HG02938 (cell line): ENCODE results near the gene DNAJC17.

Experiments
- ATAC-seq: cut with Tn5 transposase; IDR thresholded peaks from one replicate; pipeline ENCODE4 v1.9.1; 2021; ENCODE audit warnings: mild to moderate bottlenecking, moderate library complexity; ENCODE audit not compliant: unreplicated experiment

Gene DNAJC17

DNA sequence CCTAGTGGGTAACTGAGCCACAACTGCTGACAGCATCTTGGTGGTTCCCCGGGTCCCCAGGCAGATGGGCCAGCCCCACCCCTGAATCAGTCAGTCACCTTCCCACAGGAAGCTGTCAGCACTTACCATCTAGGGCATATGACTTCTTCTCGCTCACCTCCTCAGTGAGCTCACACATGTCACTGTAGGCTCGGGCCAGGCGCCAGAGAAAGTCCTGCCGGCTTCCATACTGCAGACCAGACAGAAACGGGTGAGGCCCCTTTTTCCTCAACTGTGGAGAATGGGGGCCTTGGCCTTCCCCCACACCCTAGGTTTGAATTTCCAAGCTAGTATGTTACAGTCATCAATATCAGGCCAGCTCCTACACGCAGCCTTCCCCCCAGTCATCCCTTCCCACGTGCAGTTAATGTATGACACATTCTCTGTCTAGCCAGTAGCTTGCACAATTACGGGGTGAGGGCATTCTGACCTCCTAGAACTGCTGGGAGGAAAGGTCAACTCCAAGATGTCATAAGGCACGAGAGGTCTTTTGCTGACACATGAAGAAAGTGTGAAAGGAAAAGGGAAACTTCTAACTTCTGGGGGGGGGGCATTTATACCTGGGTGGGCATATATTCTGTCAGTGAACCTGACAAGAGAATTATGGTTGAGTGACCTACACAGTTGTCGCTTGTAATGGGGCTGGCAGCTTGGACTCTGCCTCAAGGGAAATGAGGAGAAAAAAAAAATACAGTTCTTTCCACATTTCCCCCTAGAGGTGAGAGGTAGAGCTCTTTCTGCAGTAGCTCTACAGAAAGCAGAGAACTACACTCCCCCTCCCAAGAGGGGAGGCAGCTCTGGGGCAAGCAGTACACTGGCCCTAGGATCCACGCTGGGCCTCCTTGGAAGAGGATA, 63.1 kb downstream of the DNAJC17 start:
- ATAC-seq, result no peak

DNA sequence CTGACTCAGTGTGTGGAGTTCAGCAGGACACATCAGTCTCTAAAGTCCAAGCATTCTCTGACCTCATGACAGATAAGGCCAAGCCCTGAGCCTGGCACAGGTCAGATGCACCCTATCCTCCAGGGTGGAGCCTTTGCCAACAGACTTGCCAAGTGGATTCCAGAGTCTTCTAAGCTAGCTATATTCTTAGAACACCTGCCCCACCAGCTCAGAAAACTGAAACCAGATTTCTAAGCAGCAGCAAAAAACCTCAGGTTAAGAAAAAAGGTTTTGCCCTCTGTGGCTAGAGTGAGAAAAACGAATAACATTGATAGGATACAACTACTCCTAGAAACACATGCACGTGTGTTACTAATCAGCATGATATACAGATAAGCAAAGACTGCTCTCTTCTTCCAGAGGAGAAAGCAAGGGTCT, 63.8 kb downstream of the DNAJC17 start:
- ATAC-seq, result no peak

DNA sequence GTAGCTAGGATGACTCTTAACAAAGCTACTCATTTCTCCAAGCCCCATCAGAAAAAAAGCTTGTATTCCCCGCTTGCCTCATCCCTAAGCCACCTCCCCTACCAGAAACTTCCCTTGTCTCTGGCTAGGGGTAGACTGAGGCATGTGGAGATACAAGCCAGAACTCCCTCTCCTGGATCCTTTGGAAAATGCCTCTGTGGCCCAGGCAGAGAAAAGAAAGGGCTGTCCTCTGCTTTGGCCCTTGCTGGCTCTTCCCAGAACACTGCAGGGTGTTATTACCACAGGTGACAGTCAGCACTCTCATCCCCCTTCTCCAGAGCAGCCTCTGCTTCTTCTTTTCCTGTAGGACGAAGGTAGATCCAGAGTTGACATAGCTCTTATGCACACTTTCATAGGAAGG, 67.4 kb downstream of the DNAJC17 start:
- no peak for ATAC-seq

DNA sequence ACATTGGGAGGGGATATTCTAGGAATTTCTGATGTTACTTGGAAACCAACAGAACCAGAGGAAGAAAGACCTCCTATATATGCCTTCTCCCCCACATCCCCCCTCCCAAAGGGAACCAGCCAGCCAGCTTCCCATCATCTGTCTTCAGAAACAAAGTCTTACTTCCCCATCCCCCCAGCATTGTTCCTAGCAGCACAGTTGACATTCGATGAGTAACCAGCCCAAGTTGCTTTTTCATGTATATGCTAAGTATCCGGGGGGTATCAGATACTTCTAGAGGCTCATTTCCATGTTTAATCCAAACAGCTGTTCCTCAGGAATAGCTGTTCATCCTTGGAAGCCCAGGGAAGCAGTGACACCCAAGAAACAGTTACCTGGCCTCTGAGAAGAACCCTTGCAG, 68.2 kb downstream of the DNAJC17 start:
- ATAC-seq, result no peak

DNA sequence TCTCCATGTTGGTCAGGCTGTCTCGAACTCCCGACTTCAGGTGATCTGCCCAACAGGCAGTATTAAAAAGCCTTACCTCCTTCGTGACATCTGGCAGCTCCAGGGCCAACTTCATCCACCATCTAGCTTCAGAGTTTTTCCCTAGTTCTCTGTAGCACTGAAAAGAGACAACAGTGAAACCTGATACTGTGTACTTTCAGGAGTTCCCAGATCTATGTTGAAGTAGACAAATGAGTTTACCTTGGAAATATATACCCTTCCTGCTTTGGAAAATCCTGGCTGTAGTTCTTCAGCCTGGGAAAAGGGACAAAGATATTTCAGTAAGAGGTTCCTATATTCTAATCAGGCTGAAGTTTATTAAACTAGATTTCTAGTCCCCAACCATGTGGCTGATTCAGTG, 70.2 kb downstream of the DNAJC17 start:
- no peak for ATAC-seq

DNA sequence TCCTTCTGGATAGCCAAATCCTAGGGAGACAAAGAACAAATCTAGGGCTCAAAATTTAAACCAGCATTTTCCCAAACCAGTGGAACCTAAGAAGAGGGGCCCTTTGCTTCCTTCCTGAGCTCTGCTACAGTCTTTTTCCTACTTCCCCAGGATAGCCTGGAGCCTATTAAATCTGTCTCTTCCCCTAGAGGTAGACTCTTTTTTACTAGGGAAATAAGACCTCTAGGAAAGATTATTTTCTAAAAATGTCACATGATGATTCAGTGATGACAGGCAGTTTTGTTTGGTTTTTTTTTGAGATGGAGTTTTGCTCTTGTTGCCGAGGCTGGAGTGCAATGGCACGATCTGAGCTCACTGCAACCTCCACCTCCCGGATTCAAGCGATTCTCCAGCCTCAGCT, 70.7 kb downstream of the DNAJC17 start:
- no peak for ATAC-seq

DNA sequence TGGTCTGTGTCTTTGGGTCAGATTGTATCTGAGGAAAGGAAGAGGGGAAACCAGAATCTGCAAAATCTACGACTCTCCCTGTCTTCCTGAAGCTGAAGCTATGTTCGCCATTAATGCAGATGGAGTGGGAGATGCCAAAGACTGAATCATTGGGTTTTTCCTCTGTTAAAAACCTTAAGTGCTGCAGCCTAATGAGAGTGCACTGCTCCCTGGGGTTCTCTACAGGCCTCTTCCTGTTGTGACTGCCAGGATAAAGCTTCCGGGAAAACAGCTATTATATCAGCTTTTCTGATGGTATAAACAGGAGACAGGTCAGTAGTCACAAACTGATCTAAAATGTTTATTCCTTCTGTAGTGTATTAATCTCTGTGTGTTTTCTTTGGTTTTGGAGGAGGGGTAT, 76.2 kb downstream of the DNAJC17 start:
- no peak for ATAC-seq

DNA sequence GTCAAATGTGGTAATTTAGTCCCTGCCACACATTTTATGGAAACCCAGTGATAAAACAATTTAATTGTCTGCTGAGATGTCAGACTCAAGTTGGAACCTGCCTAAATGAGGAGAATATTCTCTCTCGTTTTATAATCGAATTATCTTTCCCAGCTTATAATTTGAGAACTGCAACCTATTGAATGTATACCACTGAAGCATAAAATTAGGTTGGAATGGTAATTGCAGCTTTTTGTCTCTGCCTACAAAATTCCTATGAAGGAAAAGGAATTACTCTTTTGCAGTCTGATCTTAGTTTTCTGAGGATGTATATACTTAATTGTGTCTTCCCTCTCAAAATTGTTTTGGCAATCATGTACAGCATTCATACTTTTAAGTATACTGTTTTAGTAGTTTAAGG, 83.4 kb downstream of the DNAJC17 start:
- no peak for ATAC-seq

DNA sequence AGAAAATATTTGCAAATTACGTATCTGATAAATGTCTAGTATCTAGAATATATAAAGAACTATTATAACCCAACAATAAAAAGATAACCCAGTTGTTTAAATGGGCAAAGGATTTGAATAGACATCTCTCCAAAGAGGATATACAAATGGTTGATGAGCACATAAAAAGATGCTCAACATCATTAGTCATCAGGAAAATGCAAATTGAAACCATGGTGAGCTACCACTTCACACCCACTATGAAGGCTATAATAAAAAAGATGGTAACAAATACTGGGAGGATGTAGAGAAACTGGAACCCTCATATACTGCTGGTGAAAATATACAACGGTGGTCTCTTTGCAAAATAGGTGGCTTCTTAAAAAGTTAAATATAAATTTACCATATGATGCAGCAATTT, 84.3 kb downstream of the DNAJC17 start:
- no peak for ATAC-seq

DNA sequence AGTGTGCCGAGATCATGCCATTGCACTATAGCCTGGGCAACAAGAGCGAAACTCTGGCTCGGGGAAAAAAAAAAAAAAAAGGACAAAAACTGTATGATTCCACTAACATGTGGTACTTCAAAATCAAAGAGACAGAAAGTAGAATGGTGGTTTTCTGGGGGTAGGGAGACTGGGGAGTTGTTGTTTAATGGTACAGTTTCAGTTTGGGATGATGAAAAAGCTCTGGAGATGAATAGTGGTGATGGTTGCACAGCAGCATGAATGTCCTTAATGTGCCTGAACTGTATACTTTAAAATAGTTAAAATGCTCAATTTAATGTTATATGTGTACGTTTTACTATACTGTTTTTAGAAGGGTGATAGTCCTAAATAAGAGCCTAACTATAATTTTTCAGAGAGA, 84.9 kb downstream of the DNAJC17 start:
- no peak for ATAC-seq

DNA sequence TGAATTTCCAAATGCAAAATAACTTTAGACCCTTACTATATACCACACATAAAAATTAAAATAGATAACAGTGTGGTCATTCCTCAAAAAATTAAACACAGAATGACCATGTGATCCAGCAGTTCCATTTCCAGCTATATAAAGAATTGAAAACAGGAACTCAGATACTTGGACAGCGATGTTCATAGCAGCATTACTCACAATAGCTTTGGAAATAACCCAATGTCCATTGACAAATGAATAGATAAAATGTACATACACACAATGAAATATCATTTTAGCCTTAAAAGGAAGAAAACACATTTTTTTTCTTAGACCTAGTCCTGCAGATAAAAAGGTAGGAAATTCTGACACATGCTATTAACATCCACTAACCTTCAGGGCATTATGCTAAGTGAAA, 85.6 kb downstream of the DNAJC17 start:
- no peak for ATAC-seq

DNA sequence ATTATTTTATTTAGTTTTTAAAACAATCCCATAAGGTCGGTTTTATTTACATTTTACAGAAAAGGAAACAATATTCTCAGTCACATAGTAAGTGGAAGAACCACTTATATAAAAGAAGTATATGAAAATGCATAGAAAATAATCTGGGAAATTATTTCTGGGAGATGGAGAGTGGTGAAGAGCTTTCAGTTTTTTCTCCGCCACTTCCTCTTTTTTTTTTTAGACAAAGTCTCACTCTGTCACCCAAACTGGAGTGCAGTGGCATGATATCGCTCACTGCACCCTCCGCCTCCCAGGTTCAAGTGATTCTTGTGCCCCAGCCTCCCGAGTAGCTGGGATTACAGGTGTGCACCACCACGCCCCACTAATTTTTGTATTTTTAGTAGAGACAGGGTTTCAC, 91.1 kb downstream of the DNAJC17 start:
- ATAC-seq, result no peak
